Psoas muscle (tissue), 8 donors: ENCODE results near the gene ANAPC5. TPM values are rescaled to one million over a fixed set of nuclear protein-coding genes. Genes with fewer than 3 reads are reported as not detected.
A peak's percentile ranks its signal among the peaks of the same experiment; 100 is the strongest.

Experiments
- ATAC-seq, 4 donors: fragments of 200-7000 bp; cut with Tn5 transposase; one replicate each; pipeline ENCODE4 v1.9.1; 2020; ENCODE audit warnings: moderate library complexity in 3 of 4, mild to moderate bottlenecking in 2 of 4
- DNase-seq, 2 donors: peaks; one replicate each; pipeline ENCODE4 v3.0.0-alpha.2; 2020
- H3K27ac ChIP-seq: fragments of 200-600 bp; one replicate; pipeline ENCODE4 v1.8.0; 2022
- H3K27me3 ChIP-seq, 3 donors: fragments of 200-600 bp in 1 of 3; one replicate each; pipeline versions ENCODE4 v1.6.1 to v1.8.0; 2013 to 2022; ENCODE audit warnings: low read length in 2 of 3, mild to moderate bottlenecking in 2 of 3, moderate library complexity in 1 of 3; ENCODE audit not compliant: insufficient read depth in 3 of 3
- H3K36me3 ChIP-seq, 2 donors: fragments of 200-600 bp in 1 of 2; one replicate each; pipeline versions ENCODE4 v1.6.1 to v1.8.0; 2013 to 2022; ENCODE audit warnings: low read depth in 1 of 2, mild to moderate bottlenecking in 1 of 2, moderate library complexity in 1 of 2; ENCODE audit not compliant: insufficient read depth in 1 of 2
- H3K4me1 ChIP-seq: fragments of 200-600 bp; one replicate; pipeline ENCODE4 v1.8.0; 2022
- H3K4me3 ChIP-seq: fragments of 200-600 bp; one replicate; pipeline ENCODE4 v1.8.0; 2022; ENCODE audit warnings: mild to moderate bottlenecking
- H3K9me3 ChIP-seq: fragments of 200-600 bp; one replicate; pipeline ENCODE4 v1.8.0; 2022
- CTCF ChIP-seq: fragments of 200-600 bp; IDR thresholded peaks from one replicate; pipeline ENCODE4 v1.8.0; 2022; ENCODE audit warnings: antibody characterized with exemption
- WGBS, 3 donors: extraction: QIAGEN DNeasy Blood & Tissue Kit; methylation state at CpG; one replicate each; pipeline versions ENCODE4 v1.1.6 to v1.1.7; 2013; 5-methylcytosine and 5-hydroxymethylcytosine counted together
- intact Hi-C, 2 donors: fragments of 100-400 bp; cut with DNase I; formaldehyde crosslinking; loops; one replicate each; pipeline versions ENCODE4 v1.11.0 to v1.14.2; 2022
- polyA plus RNA-seq, 3 donors: library from polyadenylated mRNA; stranded (reverse); fragments of 200-250 nt; gene quantifications; one replicate each; pipeline ENCODE4 v1.2.3, GENCODE V29; 2013
- total RNA-seq, 4 donors: library from RNA; stranded (reverse); fragmentation: NEBNext Ultra II Directional in 2 of 4; extraction: Animal tissue kit (Norgen Biotek cat#: 25700) in 2 of 4; gene quantifications; one replicate each; pipeline versions ENCODE4 v1.2.1 to v1.2.4, GENCODE V29; 2021 to 2023
- donor health status: healthy with polysubstance abuse.
- donor health status: DM: no; HTN: no; CAD: no; lungs with moderate emphysema.
- donor health status: Bipolar disorder and iron deficiency.
- donor health status: healthy.
- donor health status: DM: yes; HTN: yes; CAD: no.
- donor health status: DM: no; HTN: no; CAD: no.
- donor health status: DM: no; HTN: no; CAD: no.
- donor health status: DM: yes; HTN: yes; CAD: no.

The ANAPC5 gene
- total and polyA plus RNA-seq, 7 donors, result 47.1 to 120 (median 70.8) TPM

DNA sequence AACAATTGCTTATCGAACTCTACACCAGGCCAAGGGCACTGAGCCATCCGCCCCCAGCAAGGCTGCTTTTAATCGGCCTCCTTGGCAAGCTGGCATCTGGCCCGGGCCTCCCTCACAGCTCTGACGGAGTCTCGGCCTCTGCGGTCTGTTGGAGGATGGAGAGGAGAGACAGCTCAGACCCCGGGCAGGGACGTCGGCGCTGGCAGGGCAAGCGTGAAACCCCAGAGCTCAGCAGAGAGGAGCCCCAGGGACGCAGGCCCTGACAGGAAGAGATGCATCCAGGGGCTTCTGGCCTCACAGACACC is 73.2 kb downstream of the ANAPC5 start:
- no peak overlapping the region for H3K27ac ChIP-seq
- no peaks in the 10 kb centered on the region for H3K27me3 ChIP-seq
- H3K9me3 ChIP-seq, result no peaks in the 10 kb centered on the region
- H3K36me3 ChIP-seq, result peaks cover 0 to 8% of the 10 kb centered on the region in 2 donors
- 65 to 74% (median 73%) methylated on average over 13 of the region's 13 CpGs for WGBS, 3 donors
- ATAC-seq (peak in 1 of 4 donors; percentile 28), DNase-seq (peak; percentile 44 to 55)
- H3K4me1 ChIP-seq, result no peaks in the 10 kb centered on the region
- TF ChIP-seq CTCF, result no peak
- intact Hi-C loops, result no loop called here
- peak overlapping the region; percentile 15 for H3K4me3 ChIP-seq

DNA sequence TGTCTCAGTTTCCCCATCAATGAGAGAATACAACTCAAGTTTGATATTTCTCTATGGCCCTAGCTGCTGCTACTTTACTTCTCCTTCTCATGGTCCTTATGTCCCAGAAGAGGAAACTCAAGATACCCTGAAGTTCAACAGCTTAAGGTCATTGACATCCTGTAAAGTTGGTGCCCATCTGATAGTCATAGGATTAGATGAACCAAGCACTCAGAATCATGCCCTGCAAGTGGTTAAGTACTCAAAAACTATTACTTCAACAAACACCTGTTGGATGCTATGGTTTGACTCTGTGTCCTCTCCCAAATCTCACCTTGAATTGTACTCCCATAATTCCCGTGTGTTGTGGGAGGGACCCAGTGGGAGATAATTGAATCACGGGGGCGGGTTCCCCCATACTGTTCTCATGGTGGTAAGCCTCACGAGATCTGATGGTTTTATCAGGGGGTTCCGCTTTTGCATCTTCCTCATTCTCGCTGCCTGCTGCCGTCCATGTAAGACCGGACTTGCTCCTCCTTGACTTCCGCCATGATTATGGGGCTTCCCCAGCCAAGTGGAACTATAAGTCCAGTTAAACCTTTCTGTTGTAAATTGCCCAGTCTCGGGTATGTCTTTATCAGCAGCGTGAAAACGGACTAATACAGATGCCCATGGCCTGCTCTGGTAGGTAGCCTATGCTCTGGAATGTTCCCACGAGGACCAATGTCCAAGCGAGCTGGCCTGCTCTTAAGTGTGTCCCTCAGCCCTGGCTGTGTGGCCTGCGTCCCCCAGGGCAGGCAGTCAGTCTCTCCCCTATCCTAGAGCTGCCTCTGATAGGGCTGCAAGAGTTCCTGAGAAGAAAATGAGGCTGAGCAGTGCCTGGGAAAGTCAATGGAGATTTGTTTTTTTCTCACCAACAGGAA is 73.8 kb downstream of the ANAPC5 start:
- no peak overlapping the region for H3K4me3 ChIP-seq
- intact Hi-C loops, result no loop called here
- H3K9me3 ChIP-seq, result no peaks in the 10 kb centered on the region
- no peaks in the 10 kb centered on the region for H3K27me3 ChIP-seq
- 88 to 91% (median 89%) methylated on average over 15 of the region's 15 CpGs for WGBS, 3 donors
- H3K27ac ChIP-seq, result no peak overlapping the region
- no peak for ATAC-seq
- DNase-seq, result peak in 1 of 2 donors; percentile 55
- peaks cover 0 to 10% of the 10 kb centered on the region in 2 donors for H3K36me3 ChIP-seq
- H3K4me1 ChIP-seq, result no peaks in the 10 kb centered on the region
- no peak for TF ChIP-seq CTCF

- Histone ChIP-seq H3K4me3 (no peak overlapping the region), H3K4me1 (no peaks in the 10 kb centered on the region), H3K36me3 (peaks cover 0 to 10% of the 10 kb centered on the region in 2 donors), H3K27ac (no peak overlapping the region), H3K27me3 (no peaks in the 10 kb centered on the region), H3K9me3 (no peaks in the 10 kb centered on the region)
- WGBS, 3 donors, result 81 to 98% (median 95%) methylated on average over 6 of the region's 6 CpGs
- TF ChIP-seq CTCF, result no peak
- intact Hi-C loops, result no loop called here
- no peak for DNase-seq
- no peak for ATAC-seq
Observed at GRCh38 chr12:121277374-121277759, 74.8 kb downstream of the ANAPC5 start.

GRCh38 chr12:121274036-121274763 is 78.0 kb downstream of the ANAPC5 start:
- Histone ChIP-seq H3K9me3 (no peaks in the 10 kb centered on the region), H3K36me3 (peaks cover 0 to 32% of the 10 kb centered on the region in 2 donors), H3K4me3 (no peak overlapping the region), H3K4me1 (no peaks in the 10 kb centered on the region), H3K27ac (no peak overlapping the region), H3K27me3 (no peaks in the 10 kb centered on the region)
- intact Hi-C loops, result no loop called here
- ATAC-seq (no peak), DNase-seq (no peak)
- TF ChIP-seq CTCF, result no peak
- WGBS, 3 donors, result 92 to 94% (median 93%) methylated on average over 28 to 35 of the region's 35 CpGs
